Stimulated activated CD4-positive, alpha-beta T cell treated with anti-CD3 and anti-CD28 coated beads, Interleukin-4, amount 100 ng/mL, for 4 hours (primary cell): ENCODE data around the gene ACOT8.
"Not testable (repeated sequence)": the region's sequence is repeated elsewhere in the genome, so short reads cannot be mapped to it uniquely, and the experiment has no call there.

ENCODE experiments used
- DNase-seq, 2 experiments: peaks; one replicate each; pipeline ENCODE4 v3.0.0-alpha.2; 2020

Gene ACOT8

DNA sequence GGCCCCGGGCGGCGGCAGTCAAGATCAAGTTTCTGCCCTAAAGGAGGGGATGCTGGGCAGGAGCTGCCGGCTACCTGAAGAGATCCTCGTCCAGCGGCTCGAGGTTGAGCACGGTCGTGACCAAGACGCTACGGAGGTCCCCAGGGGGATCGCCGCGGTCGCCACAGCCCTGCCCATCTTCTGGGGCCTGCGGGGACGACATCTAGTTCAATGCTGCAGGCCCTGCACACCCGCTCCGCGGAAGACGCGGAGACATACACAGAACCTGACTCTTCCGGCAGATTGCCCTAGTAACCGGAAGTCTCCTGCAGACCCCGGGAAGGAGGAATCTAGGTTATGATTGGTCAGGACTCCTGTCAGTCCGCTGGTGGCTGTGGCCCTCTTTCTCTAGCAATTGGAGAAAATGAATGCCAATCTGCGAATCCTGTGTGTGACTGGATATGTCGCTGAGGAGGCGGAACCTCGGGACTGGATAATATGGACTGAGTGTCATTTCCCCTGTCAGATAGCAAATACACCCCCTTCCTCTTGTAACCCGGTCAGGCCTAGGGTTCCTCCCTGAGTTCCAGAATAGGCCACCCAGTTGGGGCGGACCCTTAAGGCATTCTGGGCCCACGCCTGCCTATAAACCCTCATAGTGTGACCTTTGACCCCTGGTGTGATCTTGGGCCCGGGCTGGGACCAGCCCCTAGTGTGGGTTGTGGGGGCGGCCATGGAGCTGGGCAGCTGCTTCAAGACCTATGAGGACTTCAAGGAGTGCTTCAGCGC, at the start of gene ACOT8, which contains the start of gene ZSWIM3:
TSS of gene ACOT8 (minus strand) at position 279 of the 768 bp plus-strand sequence. CDS start at position 202, 77 bp downstream.
TSS of gene ZSWIM3 (plus strand) at position 501 of the 768 bp plus-strand sequence. CDS start at position 713, 212 bp downstream.
- DNase-seq = peak; percentile 74 to 95

DNA sequence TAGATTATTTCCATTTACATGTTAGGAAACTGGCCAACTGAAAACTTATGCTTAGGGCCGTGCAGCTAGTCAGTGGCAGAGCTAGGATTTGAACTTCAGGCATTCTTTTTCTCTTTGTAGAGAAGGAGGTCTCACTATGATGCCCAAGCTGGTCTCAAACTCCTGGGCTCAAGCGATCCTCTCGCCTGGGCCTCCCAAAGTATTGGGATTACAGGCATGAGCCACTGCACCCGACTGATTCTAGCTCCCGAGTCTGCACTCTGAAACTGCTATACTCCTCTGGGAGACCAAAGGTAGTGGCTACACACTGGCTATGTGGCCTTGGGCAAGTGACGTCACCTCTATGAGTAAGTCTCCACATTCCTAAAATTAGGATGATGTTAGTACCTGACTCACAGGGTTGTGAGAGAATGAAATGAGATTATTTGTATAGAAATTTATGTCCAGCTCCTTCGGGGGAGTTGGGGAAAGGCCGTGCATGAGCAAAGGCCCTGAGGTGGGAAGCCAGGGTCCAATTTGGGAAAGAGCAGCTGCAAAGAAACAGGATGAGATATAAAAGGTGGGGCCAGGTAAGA, 48.4 kb upstream of the ACOT8 start:
- DNase-seq = no peak

DNA sequence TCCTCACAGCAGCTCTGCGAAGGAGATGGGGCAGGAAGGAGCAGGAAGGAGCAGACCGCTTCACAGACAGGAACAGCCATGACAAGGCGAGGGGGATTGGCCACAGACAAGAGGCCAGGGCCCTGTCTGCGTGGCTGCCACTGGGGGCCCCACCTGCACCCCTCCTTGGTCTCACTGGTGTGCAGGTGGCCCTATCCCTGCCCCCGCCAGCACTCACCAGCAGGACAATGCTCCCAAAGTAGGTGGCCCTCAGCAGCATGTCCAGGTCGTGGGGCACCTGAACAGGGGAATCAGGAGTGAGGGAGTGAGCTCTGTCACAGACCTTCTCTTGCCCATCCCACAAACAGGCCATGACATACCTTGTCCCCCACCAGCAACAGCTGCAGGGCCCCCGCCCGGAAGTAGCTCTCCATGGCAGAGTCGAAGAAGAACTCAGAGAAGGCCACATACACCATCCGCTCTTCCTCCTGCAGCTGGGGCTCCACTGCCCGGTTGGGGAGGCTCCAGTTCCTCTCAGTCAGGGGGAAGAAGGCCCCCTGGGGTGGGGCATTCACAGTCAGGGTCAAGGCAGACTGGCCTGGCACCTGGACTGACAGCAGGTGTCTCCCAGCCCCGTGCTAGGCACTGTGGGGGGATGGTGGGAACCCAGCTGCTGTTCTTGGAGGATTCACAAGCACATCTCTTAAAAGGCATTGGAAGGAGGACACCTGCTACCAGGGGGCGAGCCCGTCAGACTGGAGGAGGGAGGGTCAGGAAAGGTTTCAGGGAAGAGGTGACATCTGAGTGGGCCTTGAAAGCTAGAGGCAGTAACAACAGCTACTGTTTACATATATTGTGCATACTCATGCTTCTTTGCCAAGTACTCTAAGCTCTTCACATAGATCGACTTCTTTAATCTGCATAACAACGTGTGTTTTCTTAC, 47.7 kb upstream of the ACOT8 start:
- no peak for DNase-seq

DNA sequence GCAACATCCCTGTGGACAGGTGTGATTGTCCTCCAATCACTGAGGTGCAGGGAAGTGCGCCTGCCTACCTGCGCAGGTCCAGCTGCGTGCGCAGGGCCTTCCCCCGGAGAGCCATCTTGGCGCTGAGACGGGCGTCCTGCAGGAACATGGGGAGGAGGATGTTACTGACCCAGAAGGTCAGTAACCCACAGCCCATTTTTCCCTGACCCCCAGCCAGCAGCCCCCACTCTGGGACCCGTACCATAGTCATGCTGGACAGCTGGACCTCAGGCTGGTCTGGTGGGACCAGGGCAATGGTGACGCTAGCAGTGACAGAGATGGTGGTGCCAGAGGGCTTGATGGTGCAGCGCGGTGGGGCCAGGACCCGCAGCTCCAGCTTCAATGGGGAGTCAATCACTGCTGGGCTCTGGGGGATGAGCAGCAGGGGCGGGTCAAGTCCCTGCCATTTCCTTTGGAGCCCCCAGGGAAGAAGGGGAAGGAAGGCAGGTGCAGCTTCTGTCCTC, 45.1 kb upstream of the ACOT8 start:
- DNase-seq = no peak

DNA sequence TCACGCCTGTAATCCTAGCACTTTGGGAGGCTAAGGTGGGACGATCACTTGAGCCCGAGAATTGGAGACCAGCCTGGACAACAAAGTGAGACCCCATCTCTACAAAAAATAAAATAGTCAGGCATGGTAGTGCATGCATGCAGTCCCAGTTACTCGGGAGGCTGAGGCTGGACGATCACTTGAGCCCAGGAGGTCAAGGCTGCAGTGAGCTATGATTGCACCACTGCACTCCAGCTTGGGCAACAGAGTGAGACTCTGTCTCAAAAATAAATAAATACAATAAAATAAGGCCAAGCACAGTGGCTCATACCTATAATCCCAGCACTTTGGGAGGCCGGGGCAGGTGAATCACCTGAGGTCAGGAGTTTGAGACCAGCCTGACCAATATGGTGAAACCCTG, 44.1 kb upstream of the ACOT8 start:
- not testable (repeated sequence) for DNase-seq

DNA sequence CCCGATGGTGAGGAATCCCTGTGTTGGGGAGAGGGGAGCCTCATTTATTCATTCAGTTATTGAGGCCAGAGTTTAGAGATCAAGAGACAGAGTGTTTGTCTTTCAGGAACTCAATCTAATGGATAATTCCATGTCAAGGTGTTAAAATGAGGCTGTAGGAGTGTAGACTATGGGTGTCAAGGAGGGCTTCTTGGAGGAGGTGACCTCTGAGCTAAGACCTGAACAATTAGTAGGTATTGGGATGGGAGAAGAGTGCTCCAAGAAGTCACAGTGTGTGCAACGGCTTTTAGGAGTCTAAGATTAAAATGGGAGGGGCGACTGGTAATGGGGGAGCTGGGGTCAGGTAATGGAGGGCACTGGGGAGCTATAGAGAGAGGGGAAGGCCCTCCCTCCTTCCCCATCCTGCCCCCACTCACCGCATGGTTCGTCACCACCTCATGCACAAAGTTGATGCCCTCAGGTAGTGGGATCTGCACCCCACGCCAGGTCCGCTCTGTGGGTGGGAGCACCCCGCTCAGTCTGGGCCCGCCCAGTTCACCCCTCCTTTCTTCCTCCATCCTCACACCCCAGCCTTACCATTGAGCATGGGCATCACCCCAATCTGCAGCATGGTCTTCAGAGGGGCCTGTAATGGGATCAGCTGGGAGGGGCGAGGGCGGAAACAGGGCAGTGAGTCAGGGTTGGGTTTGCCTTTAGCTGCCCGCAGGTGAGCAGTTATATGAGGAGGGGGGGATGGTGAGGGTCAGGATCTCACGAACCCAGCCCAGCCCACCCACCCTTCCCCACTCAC, 42.0 kb upstream of the ACOT8 start:
- DNase-seq = no peak

DNA sequence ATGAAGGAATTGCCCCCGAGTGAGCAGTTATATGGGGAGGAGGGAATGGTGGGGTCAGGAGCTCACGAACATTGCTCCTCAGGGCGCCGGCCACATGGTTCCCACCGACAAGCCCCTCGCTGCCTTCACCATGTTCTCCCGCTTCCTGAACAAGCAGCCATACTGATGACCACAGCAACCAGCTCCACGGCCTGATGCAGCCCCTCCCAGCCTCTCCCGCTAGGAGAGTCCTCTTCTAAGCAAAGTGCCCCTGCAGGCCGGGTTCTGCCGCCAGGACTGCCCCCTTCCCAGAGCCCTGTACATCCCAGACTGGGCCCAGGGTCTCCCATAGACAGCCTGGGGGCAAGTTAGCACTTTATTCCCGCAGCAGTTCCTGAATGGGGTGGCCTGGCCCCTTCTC, 41.1 kb upstream of the ACOT8 start:
- DNase-seq = no peak

DNA sequence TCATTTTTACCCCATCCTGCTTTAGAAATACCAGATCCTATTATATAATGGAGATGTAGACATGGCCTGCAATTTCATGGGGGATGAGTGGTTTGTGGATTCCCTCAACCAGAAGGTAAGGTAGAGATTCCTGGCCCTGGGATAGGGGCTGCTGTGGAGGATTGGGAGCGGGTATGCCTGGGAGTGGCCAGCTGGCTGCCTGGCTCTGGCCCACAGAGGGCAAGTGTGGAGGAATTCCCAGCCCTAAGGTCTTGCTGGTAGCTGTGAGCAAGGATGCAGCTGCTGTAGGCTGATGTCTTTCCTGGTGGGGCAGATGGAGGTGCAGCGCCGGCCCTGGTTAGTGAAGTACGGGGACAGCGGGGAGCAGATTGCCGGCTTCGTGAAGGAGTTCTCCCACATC, 40.5 kb upstream of the ACOT8 start:
- DNase-seq = no peak

DNA sequence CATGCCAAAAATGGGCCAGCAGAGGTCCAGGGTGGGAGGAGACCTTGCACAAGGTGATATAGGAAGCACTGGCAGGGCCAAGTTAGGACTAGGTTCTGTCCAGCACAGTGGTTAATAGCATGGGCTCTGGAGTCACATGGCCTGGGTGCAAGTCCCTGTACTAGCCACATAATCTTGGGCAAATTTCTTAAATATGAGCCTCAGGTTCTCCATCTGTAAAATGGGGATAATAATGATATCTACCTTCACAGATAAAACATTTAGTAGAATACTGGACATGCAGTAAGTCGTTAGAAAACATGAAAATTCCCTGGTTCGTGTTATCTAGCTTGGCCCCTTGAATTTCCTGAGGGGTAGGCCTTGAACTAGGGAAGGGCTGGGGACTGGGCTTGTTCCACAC, 40.1 kb upstream of the ACOT8 start:
- no peak for DNase-seq

DNA sequence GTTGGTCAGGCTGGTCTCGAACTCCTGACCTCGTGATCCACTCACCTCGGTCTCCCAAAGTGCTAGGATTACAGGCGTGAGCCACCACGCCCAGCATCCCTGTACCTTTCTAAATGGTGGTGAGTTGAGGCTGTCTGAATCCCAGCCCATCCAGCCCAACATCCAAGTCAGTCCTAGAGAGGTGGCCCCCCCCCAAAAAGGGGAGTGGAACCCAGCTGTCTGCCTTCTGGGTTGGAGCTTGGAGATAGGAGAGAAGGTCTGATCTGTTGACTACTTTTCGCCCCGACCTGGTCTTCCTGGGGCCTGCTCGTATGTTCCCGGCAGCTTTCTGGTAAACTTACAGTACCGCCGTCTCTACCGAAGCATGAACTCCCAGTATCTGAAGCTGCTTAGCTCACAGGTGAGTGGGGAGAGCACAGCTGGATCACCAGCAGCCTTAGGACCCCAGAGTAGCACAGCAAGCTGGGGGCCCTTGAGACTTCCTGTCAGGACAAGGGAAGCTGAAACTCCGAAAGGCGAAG, 39.5 kb upstream of the ACOT8 start:
- no peak for DNase-seq

DNA sequence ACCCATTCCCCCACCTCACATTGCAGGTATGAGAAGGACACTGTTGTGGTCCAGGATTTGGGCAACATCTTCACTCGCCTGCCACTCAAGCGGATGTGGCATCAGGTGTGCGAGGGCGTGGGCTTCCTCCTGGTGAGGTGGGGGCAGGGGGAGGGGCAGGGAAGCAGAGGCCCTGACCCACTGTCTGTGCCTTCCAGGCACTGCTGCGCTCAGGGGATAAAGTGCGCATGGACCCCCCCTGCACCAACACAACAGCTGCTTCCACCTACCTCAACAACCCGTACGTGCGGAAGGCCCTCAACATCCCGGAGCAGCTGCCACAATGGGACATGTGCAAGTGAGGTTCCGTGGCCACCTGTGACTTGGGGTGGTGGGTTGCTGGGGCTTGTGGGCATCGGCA, 37.6 kb upstream of the ACOT8 start:
- no peak for DNase-seq

DNA sequence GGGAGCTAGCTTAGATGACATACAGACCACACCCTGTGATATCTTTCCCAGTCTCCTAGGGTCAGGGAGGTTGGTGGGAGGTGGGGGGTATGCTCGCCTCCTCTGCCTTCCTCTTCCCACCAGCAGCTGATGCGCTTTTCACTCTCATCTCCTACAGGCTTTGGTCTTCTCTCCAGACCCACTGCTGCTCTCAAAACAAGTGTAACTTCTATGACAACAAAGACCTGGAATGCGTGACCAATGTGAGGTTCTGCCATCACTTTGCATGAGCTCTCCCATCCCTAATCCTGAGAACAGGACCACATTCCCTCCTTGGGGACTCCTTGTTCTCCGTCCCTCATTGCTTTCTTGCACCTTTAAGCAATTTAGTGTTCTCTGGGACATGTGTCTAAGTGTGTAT, 36.6 kb upstream of the ACOT8 start:
- DNase-seq = no peak

DNA sequence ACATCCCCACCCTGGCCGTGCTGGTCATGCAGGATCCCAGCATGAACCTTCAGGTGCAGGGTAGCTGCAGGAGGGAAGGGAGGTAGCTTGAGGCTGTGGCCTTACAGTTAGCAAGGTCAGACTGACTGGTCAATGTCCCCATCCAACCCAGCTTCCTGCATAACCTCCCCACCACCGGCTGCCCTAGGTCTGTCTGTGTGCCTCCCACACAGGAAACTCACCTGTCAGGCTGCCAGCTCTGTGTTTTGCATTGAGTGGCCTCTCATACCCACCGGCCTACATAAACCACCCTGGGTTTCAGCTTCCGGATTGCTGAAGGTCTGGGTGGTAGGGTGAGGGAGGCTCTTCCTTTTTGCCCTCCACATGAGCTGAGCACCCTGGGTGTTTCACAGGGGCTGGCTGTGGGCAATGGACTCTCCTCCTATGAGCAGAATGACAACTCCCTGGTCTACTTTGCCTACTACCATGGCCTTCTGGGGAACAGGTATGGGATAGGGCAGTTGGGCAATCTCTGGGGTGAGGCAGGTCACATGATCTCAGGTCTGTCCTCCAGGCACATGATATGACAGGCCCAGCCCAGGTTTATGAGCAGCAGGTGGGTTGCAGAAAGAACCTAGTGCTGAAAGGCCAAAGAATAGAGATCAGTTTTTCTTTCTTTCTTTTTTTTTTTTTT, 35.8 kb upstream of the ACOT8 start:
- no peak for DNase-seq

DNA sequence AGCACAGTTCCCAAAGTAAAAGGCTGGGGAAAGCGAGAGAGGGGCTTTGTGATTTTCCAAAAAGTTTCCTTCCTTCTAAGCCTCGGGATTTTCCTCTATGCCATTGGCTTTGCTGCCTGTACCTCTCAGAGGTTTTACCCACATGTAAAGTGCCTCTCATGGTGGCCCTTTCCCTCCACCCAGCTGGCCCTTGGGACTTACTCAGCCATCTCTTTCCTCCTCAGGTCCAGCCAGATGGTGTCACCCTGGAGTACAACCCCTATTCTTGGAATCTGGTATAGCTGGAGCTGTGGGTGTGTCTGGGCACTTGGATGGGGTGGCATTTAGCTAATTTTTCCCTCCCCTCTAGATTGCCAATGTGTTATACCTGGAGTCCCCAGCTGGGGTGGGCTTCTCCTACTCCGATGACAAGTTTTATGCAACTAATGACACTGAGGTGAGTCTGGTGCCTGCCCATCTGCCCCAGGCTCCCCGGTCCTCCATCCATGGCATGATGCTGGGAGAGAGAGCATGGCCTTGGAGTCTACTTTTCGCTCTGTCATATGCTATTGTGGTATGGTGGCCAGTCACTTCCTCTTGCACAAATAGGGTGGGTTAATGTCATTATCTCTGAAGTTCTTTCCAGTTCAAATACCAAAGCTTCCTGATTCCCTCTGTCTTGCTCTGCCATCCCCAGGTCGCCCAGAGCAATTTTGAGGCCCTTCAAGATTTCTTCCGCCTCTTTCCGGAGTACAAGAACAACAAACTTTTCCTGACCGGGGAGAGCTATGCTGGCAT, 35.0 kb upstream of the ACOT8 start:
- DNase-seq = no peak

DNA sequence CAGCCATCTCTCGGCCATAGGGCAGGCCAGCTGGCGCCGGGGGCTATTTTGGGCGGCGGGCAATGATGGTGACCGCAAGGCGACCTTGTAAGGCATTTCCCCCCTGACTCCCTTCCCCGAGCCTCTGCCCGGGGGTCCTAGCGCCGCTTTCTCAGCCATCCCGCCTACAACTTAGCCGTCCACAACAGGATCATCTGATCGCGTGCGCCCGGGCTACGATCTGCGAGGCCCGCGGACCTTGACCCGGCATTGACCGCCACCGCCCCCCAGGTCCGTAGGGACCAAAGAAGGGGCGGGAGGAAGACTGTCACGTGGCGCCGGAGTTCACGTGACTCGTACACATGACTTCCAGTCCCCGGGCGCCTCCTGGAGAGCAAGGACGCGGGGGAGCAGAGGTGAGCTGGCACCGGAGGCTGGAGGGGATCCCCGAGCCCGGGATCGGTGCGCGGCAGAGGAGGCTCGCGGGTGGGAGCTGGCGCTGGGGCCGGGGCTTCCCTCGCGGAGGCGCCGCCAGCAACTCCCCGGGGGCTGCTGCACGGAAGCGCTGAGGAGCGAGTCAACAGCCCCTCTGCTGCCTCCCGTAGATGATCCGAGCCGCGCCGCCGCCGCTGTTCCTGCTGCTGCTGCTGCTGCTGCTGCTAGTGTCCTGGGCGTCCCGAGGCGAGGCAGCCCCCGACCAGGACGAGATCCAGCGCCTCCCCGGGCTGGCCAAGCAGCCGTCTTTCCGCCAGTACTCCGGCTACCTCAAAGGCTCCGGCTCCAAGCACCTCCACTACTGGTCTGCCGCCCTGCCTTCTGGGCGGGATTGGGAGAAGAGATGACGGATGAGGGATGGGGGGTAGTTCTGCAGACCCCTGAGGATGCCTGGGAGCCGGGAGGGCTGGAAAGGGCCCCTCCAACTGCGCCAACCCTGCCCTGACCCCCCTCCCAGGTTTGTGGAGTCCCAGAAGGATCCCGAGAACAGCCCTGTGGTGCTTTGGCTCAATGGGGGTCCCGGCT, 34.1 kb upstream of the ACOT8 start, which contains the start of the genes CTSA and NEURL2:
TSS of gene CTSA (plus strand) at position 351 of the 999 bp plus-strand sequence. CDS start at position 585, 234 bp downstream.
TSS of gene NEURL2 (minus strand) at position 224 of the 999 bp plus-strand sequence. CDS start at position 7, 217 bp downstream.
- DNase-seq = peak; percentile 84 to 87

DNA sequence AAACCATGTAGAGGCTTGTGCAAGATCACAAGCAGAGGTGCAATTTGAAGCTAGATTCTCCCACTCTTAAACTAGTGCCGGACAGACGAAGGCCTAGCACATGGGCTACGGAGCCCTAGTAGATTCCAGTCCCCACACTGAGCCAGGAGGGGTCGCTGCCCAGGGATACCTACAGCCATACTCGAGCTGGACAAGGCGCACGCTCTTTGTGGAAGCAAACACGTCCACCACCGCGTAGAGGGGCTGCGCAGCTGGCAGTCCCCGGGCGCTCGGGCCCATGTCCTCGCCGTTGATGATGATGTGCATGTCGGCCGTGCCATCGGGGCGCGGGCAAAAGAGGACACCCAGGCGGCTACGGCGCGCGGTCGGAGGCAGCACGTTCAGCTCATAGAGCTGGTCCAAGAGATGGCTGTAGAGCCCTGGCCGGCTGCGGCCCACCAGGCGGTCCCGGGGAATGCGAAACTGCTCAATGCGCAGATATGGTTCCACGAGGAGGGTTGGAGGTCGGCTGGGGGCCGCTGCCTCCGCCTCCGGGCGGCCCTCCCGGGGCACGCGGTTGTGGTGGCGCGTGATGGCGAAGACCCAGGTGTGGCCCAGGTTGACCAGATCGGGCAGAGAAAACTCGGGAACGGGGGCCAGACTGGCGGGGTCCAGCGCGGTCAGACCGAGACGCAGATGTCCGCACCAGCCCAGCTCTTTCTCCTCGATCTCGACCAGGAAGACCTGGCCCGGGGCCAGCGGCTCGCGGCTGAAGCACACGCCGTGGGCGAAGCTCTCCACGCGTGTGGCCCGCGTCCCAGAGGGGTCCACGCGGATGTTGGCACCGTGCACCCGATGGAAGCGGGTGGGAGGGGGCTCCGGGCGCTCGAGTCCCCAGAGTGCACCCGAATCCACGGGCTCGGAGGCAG, 33.1 kb upstream of the ACOT8 start:
- DNase-seq = peak; percentile 46 to 47

DNA sequence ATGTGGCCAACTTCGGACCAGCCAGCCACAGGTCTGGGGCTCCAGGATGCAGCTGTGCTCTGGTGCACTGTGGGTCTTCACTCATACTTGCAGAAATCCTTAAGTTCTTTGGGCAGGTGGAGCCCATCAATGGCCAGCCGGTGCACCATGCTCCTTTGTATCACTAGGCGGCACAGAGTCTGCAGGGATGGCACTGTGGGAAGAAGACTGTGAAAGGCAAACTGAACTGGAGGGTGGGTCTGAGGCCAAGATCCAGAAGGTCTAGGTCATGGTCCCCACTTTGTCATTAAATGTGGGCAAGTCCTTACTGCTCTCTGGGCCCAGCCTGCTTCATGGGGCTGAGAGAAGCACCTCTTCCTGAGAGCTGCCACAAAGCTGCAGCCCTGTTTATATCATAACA, 31.5 kb upstream of the ACOT8 start:
- DNase-seq = no peak

DNA sequence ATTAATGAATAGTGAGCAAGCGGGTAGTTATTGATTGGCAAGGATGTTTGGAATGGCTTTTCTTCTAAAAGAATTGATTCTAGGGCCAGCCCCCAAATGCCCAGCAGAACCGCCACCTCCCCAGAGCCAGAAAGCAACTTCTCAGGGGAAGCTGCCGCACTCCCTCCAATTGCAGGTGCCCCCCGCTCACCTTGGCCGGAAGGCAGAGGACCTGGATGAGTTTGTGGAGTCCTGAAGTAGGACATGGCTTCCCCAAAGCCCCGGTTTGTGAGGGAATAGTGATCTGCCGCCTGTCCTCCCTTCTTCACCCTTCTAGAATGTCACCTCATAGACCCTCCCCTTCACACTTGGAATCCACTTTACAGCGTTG, 30.1 kb upstream of the ACOT8 start, which contains the start of gene SPATA25:
TSS of gene SPATA25 (minus strand) at position 277 of the 370 bp plus-strand sequence. CDS start at position 245, 32 bp downstream.
- DNase-seq = no peak
